GM23338 (cell line): ENCODE results near the gene CSTA. TPM values are rescaled to one million over a fixed set of nuclear protein-coding genes. Genes with fewer than 3 reads are reported as not detected.

Experiments
- ATAC-seq: fragments of 200-7000 bp; cut with Tn5 transposase; 3 replicates; pipeline ENCODE4 v1.9.1; 2020
- DNase-seq: peaks from one replicate; pipeline ENCODE4 v3.0.0-alpha.2; 2015; ENCODE audit warnings: low spot score
- H2AFZ ChIP-seq: fragments of 200-600 bp; sonication (generic); 2 replicates; pipeline ENCODE4 v1.8.0; 2016; ENCODE audit warnings: antibody characterized with exemption, mild to moderate bottlenecking, moderate library complexity
- H3F3A ChIP-seq: fragments of 200-600 bp; sonication (generic); replicated peaks from 2 replicates; pipeline ENCODE4 v1.8.0; 2017; ENCODE audit warnings: antibody characterized with exemption, mixed run types, low read depth
- H3K27ac ChIP-seq: fragments of 200-600 bp; sonication (generic); 2 replicates; pipeline ENCODE4 v1.6.1; 2016; ENCODE audit warnings: low read depth
- H3K27me3 ChIP-seq: fragments of 200-600 bp; sonication (generic); 2 replicates; pipeline ENCODE4 v1.8.0; 2016; ENCODE audit warnings: mild to moderate bottlenecking, mixed run types, moderate library complexity; ENCODE audit not compliant: insufficient read depth
- H3K36me3 ChIP-seq: fragments of 200-600 bp; sonication (generic); 2 replicates; pipeline ENCODE4 v1.8.0; 2016; ENCODE audit warnings: mild to moderate bottlenecking; ENCODE audit not compliant: insufficient read depth
- H3K4me1 ChIP-seq: fragments of 200-600 bp; sonication (generic); 2 replicates; pipeline ENCODE4 v1.8.0; 2016; ENCODE audit warnings: mild to moderate bottlenecking, moderate library complexity; ENCODE audit not compliant: insufficient read depth
- H3K4me2 ChIP-seq: fragments of 200-600 bp; sonication (generic); 2 replicates; pipeline ENCODE4 v1.7.1; 2017; ENCODE audit warnings: mixed run types
- H3K4me3 ChIP-seq: fragments of 200-600 bp; sonication (generic); 2 replicates; pipeline ENCODE4 v1.6.1; 2016; ENCODE audit warnings: mixed run types
- H3K79me2 ChIP-seq: fragments of 200-600 bp; sonication (generic); replicated peaks from 2 replicates; pipeline ENCODE4 v1.8.0; 2017; ENCODE audit warnings: mild to moderate bottlenecking; ENCODE audit not compliant: insufficient read depth
- H3K9me2 ChIP-seq: fragments of 200-600 bp; sonication (generic); 2 replicates; pipeline ENCODE4 v1.8.0; 2017; ENCODE audit not compliant: insufficient read depth
- H4K20me1 ChIP-seq: fragments of 200-600 bp; sonication (generic); replicated peaks from 2 replicates; pipeline ENCODE4 v1.8.0; 2017; ENCODE audit warnings: mild to moderate bottlenecking; ENCODE audit not compliant: insufficient read depth
- H3K27ac Mint-ChIP-seq: 2 replicates; pipeline ENCODE4 v1.8.0; 2020; ENCODE audit warnings: inconsistent platforms, mild to moderate bottlenecking, moderate library complexity, mixed read lengths
- H3K27me3 Mint-ChIP-seq: 3 replicates; pipeline ENCODE4 v1.8.0; 2022; ENCODE audit warnings: low read depth, mild to moderate bottlenecking, moderate library complexity, mixed read lengths, inconsistent platforms; ENCODE audit not compliant: insufficient read depth, poor library complexity
- H3K36me3 Mint-ChIP-seq: 3 replicates; pipeline ENCODE4 v1.8.0; 2021; ENCODE audit warnings: low read depth, mild to moderate bottlenecking, inconsistent platforms, moderate library complexity, mixed read lengths
- H3K4me1 Mint-ChIP-seq: 3 replicates; pipeline ENCODE4 v1.8.0; 2020; ENCODE audit warnings: mild to moderate bottlenecking, inconsistent platforms, mixed read lengths
- H3K4me3 Mint-ChIP-seq: 3 replicates; pipeline ENCODE4 v1.8.0; 2021; ENCODE audit warnings: moderate library complexity, mild to moderate bottlenecking, inconsistent platforms, mixed read lengths
- H3K9me3 Mint-ChIP-seq: 3 replicates; pipeline ENCODE4 v1.8.0; 2020; ENCODE audit warnings: moderate library complexity, mild to moderate bottlenecking, inconsistent platforms, mixed read lengths
- CREB1 ChIP-seq: fragments of 250-450 bp; sonication (Bioruptor Pico); IDR thresholded peaks from 2 replicates; pipeline ENCODE4 v1.5.0; 2020; ENCODE audit warnings: low read depth, mild to moderate bottlenecking, moderate library complexity
- EZH2 ChIP-seq: fragments of 200-600 bp; sonication (generic); IDR thresholded peaks from one replicate; pipeline ENCODE4 v1.8.0; 2017; ENCODE audit warnings: antibody characterized with exemption, mild to moderate bottlenecking, low read depth; ENCODE audit not compliant: unreplicated experiment
- EZH2phosphoT487 ChIP-seq: fragments of 200-600 bp; sonication (generic); IDR thresholded peaks from one replicate; pipeline ENCODE4 v1.8.1; 2018; ENCODE audit warnings: antibody characterized with exemption; ENCODE audit not compliant: unreplicated experiment
- POLR2AphosphoS5 ChIP-seq: IDR thresholded peaks from 2 replicates; pipeline ENCODE4 v1.6.1; 2016; ENCODE audit warnings: antibody characterized with exemption, low read depth
- ZNF114 ChIP-seq: fragments of 250-450 bp; sonication (Bioruptor Pico); IDR thresholded peaks from 2 replicates; pipeline ENCODE4 v1.5.0; 2020; ENCODE audit warnings: mild to moderate bottlenecking, moderate library complexity
- ZNF331 ChIP-seq: fragments of 250-450 bp; sonication (Bioruptor Pico); IDR thresholded peaks from 2 replicates; pipeline ENCODE4 v1.5.0; 2020; ENCODE audit warnings: low read depth, mild to moderate bottlenecking, moderate library complexity
- ZNF462 ChIP-seq: fragments of 250-450 bp; sonication (Bioruptor Pico); IDR thresholded peaks from 2 replicates; pipeline ENCODE4 v1.5.0; 2020; ENCODE audit warnings: mild to moderate bottlenecking, moderate library complexity
- polyA plus RNA-seq: library from polyadenylated mRNA; unstranded; fragments of >200 nt; fragmentation: Nextera tagmentation; extraction: Ambion mirVana; gene quantifications from 2 replicates; pipeline ENCODE4 v1.2.1, GENCODE V29; 2016
- total RNA-seq: library from RNA; depleted of rRNA; stranded (reverse); fragments of >200 nt; shearing (Covaris generic); gene quantifications from 2 replicates; pipeline ENCODE4 v1.2.3, GENCODE V29; 2014
- TF ChIP-seq, protein P1 (sequence below): IDR thresholded peaks from 2 replicates; pipeline ENCODE4 v1.6.1; 2016; ENCODE audit warnings: antibody characterized with exemption
- TF ChIP-seq, protein P2 (sequence below): IDR thresholded peaks from one replicate; pipeline ENCODE4 v1.6.1; 2018; ENCODE audit warnings: antibody characterized with exemption; ENCODE audit not compliant: unreplicated experiment

Gene CSTA
- total and polyA plus RNA-seq, 2 experiments from 2014 or later, result 1.4 TPM; not detected in 1

GRCh38 chr3:122331886-122332285 is 6.8 kb downstream of the CSTA start:
- DNase-seq (peak; percentile 7), ATAC-seq (peak; percentile 59)
- Mint-ChIP-seq H3K27me3 (no peaks in the 10 kb centered on the region), H3K4me3 (no peak overlapping the region), H3K27ac (no peak overlapping the region), H3K4me1 (no peaks in the 10 kb centered on the region), H3K36me3 (no peaks in the 10 kb centered on the region), H3K9me3 (no peaks in the 10 kb centered on the region)
- Histone ChIP-seq H3K27ac (no peak overlapping the region), H3K36me3 (no peaks in the 10 kb centered on the region), H3K4me1 (no peaks in the 10 kb centered on the region), H3F3A (no peaks in the 10 kb centered on the region), H4K20me1 (no peaks in the 10 kb centered on the region), H3K9me2 (no peaks in the 10 kb centered on the region), H3K27me3 (no peaks in the 10 kb centered on the region), H2AFZ (no peak overlapping the region), H3K4me2 (no peak overlapping the region), H3K79me2 (no peaks in the 10 kb centered on the region), H3K4me3 (no peak overlapping the region)
- TF ChIP-seq, protein P1, sequence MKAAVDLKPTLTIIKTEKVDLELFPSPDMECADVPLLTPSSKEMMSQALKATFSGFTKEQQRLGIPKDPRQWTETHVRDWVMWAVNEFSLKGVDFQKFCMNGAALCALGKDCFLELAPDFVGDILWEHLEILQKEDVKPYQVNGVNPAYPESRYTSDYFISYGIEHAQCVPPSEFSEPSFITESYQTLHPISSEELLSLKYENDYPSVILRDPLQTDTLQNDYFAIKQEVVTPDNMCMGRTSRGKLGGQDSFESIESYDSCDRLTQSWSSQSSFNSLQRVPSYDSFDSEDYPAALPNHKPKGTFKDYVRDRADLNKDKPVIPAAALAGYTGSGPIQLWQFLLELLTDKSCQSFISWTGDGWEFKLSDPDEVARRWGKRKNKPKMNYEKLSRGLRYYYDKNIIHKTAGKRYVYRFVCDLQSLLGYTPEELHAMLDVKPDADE, result no peak
- TF ChIP-seq ZNF114 (CRISPR knock-in tag) (no peak), CREB1 (no peak), EZH2phosphoT487 (no peak), EZH2 (no peak), ZNF331 (CRISPR knock-in tag) (no peak), ZNF462 (CRISPR knock-in tag) (no peak), POLR2AphosphoS5 (no peak)
- TF ChIP-seq, protein P2, sequence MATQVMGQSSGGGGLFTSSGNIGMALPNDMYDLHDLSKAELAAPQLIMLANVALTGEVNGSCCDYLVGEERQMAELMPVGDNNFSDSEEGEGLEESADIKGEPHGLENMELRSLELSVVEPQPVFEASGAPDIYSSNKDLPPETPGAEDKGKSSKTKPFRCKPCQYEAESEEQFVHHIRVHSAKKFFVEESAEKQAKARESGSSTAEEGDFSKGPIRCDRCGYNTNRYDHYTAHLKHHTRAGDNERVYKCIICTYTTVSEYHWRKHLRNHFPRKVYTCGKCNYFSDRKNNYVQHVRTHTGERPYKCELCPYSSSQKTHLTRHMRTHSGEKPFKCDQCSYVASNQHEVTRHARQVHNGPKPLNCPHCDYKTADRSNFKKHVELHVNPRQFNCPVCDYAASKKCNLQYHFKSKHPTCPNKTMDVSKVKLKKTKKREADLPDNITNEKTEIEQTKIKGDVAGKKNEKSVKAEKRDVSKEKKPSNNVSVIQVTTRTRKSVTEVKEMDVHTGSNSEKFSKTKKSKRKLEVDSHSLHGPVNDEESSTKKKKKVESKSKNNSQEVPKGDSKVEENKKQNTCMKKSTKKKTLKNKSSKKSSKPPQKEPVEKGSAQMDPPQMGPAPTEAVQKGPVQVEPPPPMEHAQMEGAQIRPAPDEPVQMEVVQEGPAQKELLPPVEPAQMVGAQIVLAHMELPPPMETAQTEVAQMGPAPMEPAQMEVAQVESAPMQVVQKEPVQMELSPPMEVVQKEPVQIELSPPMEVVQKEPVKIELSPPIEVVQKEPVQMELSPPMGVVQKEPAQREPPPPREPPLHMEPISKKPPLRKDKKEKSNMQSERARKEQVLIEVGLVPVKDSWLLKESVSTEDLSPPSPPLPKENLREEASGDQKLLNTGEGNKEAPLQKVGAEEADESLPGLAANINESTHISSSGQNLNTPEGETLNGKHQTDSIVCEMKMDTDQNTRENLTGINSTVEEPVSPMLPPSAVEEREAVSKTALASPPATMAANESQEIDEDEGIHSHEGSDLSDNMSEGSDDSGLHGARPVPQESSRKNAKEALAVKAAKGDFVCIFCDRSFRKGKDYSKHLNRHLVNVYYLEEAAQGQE, result no peak
